SHP77 (cell line): ENCODE data around the gene LAMA1.
"Not testable (repeated sequence)": the region's sequence is repeated elsewhere in the genome, so short reads cannot be mapped to it uniquely, and the experiment has no call there.

ENCODE experiments used
- DNase-seq, 2 experiments: peaks; one replicate each; lab custom pipeline; 2025; lab: John Stamatoyannopoulos, UW

The LAMA1 gene, protein sequence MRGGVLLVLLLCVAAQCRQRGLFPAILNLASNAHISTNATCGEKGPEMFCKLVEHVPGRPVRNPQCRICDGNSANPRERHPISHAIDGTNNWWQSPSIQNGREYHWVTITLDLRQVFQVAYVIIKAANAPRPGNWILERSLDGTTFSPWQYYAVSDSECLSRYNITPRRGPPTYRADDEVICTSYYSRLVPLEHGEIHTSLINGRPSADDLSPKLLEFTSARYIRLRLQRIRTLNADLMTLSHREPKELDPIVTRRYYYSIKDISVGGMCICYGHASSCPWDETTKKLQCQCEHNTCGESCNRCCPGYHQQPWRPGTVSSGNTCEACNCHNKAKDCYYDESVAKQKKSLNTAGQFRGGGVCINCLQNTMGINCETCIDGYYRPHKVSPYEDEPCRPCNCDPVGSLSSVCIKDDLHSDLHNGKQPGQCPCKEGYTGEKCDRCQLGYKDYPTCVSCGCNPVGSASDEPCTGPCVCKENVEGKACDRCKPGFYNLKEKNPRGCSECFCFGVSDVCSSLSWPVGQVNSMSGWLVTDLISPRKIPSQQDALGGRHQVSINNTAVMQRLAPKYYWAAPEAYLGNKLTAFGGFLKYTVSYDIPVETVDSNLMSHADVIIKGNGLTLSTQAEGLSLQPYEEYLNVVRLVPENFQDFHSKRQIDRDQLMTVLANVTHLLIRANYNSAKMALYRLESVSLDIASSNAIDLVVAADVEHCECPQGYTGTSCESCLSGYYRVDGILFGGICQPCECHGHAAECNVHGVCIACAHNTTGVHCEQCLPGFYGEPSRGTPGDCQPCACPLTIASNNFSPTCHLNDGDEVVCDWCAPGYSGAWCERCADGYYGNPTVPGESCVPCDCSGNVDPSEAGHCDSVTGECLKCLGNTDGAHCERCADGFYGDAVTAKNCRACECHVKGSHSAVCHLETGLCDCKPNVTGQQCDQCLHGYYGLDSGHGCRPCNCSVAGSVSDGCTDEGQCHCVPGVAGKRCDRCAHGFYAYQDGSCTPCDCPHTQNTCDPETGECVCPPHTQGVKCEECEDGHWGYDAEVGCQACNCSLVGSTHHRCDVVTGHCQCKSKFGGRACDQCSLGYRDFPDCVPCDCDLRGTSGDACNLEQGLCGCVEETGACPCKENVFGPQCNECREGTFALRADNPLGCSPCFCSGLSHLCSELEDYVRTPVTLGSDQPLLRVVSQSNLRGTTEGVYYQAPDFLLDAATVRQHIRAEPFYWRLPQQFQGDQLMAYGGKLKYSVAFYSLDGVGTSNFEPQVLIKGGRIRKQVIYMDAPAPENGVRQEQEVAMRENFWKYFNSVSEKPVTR (N-terminal part only)

DNA sequence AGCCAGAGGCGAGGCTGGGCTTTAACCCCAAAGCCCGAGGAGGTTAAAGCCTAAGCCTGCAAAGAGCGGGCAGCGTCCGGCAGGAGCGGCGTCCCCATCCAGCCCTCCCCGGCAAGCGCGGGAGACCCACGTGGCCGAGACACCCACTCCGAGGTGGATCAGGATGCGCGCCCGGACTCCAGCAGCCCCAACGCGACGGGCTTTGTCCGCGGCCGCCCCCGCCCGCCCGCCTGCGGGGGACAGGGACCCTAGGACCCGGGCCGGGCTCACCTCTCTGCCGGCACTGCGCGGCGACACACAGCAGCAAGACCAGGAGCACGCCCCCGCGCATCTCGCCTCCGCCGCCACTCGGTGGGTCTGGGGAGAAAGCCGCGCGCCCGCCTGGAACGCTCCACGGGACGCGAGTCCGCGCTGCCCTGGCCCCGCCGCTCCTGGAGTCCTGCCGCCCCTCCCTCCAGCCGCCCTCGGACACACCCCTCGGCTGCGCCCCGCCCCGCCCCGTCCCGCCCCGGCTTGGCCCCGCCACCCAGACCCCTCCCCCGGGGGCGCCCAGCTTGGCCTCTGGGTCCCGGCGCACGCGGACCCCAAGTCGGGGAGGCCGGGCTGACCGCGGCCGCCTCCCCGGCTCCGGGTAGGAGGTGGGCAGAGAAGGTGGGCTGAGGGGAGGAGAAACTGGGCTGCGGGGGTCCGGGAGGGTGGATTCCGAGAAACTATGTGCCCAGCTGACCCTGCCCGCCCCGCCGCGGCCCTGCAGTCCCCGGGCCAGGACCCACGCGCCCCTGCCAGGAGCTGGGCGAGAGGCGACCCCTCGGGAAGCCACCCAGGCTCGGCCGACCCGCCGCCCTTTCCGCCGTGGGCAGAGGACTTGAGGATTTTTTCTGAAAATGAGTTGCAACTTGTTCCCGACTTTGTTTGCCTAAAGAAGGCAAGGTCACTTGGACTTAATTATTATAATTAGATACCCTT, at the start of gene LAMA1:
LAMA1 (minus strand) TSS at position 408 of the 966 bp plus-strand sequence; CDS start at position 331, 77 bp downstream.
- DNase-seq, result no peak

- no peak for DNase-seq
Observed at GRCh38 chr18:7165846-7166393, 48.3 kb upstream of the LAMA1 start.

DNA sequence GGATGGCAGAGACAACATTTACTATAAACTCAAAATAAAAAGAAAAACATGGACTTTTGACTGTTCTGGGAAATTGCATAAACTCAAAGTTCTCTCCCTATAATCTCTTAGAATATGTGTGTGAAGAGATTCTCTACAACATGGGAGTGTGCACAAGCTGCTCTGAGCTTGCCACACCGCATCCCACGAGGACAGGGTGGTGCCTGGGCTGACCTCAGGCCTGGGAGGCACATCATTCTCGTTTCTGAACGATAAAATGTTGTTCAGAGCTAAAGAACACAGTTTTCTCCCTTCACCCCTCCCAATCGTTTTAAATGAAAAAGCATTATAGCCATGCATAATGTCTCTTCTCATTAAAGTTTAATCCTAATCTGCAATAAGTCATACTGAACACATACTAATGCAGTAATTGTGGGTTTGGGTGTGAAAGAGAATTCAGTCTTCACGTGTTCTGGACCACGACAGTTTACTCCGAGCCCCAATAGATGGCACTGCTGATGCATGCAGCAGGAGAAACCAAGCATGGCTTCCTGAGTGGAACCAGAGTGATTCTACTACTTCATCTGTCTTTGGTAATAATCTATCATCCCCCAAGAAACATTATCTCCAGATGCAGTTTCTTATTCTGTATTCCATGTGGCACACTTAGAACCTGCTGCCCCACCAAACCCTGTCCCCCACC, 46.9 kb upstream of the LAMA1 start:
- DNase-seq, result no peak

GRCh38 chr18:7158216-7158615, 40.6 kb upstream of the LAMA1 start:
- DNase-seq, result no peak

DNA sequence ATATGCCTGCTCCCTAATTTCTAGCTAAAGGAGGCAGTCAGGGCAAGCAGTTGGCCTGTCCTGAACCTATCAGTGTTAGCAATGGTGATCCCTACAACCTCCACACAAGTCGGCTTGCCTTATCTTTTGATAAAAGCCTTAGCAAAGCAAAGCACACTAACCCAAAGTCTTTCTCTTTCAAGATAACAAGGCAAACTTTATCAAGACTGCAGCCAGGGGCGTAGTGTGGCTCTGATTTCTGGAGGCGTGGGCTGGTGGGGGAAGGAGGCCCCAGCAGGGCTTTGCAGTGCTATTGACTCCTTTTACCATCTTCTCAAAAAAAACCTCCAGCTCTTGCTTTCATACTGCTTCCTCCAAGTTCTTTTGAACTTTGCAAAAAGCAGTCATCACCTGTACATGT, 40.2 kb upstream of the LAMA1 start:
- DNase-seq, result no peak

GRCh38 chr18:7155887-7156286, 38.3 kb upstream of the LAMA1 start:
- DNase-seq, result no peak

- DNase-seq, result no peak
Observed at GRCh38 chr18:7155092-7155491, 37.5 kb upstream of the LAMA1 start.

GRCh38 chr18:7152440-7152839, 34.8 kb upstream of the LAMA1 start:
- no peak for DNase-seq

DNA sequence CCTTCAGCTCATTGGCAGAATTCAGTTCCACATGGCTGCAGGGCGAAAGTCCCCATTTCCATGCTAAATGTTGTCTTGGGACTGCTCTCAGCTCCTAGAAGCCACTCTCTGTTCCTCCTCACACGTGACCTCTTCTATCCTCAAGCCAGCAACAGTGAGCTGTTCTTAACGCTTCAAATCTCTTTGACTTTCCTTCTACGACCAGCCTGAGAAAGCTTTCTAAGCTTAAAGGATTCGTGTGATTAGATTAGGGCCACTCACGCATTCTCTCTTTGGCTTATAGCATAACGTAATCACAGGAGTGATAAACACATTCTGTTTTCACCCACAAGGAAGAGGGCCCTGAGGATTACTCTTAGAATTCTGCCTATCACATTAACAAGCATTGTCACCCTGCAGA, 29.8 kb upstream of the LAMA1 start:
- DNase-seq, result no peak

GRCh38 chr18:7146067-7146466, 28.5 kb upstream of the LAMA1 start:
- no peak for DNase-seq

DNA sequence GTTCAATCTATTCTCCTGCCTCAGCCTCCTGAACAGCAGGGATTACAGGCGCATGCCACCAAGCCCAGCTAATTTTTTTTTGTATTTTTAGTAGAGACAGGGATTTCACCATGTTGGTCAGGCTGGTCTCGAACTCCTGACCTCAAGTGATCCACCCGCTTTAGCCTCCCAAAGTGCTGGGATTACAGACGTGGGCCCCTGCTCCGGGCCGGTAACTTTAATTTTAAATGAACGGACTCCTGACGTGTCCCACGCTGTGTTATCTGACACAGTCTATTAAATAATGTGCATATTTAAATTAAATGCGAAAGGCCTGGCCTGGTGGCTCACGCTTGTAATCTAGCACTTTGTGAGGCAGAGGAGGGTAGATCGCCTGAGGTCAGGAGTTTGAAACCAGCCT, 27.3 kb upstream of the LAMA1 start:
- not testable (repeated sequence) for DNase-seq

DNA sequence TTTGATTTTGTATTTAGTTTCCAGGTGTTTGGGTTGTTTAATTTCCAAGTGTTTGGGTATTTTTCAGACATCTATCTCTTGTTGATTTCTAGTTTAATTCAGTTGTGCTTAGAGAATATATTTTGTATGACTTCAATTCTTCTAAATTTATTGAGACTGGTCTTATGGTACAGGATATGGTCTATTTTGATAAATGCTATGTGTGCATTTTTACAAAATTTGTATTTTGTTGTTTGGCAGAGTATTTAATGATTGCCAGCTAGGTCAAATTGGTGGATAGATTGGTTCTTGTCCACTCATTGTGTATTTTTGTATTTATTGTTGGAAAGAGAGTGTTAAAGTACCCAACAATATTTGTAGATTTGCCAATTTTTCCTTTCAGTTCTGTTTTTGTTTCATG, 23.7 kb upstream of the LAMA1 start:
- DNase-seq, result no peak

GRCh38 chr18:7139409-7139808, 21.8 kb upstream of the LAMA1 start:
- no peak for DNase-seq

DNA sequence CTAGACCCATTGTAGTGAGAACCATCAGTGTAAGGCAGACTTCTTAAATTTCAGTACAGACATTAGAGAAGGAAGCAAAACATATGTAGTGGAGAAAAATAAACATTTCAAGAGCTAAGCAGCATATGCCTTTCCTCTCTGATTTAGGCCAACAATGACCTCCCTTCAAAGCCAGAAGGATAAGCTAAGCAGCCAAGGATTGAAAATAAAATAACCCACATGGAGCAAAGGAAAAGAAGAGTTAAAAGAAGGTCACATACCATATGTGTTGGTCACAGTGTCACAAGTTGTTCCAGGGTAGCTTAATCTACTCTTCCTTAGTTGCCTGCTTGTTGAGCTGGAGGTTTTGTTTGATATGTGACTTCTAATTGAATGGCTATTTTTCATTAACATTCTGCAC, 15.6 kb upstream of the LAMA1 start:
- DNase-seq, result no peak

GRCh38 chr18:7132356-7133150, 15.0 kb upstream of the LAMA1 start:
- DNase-seq, result no peak

DNA sequence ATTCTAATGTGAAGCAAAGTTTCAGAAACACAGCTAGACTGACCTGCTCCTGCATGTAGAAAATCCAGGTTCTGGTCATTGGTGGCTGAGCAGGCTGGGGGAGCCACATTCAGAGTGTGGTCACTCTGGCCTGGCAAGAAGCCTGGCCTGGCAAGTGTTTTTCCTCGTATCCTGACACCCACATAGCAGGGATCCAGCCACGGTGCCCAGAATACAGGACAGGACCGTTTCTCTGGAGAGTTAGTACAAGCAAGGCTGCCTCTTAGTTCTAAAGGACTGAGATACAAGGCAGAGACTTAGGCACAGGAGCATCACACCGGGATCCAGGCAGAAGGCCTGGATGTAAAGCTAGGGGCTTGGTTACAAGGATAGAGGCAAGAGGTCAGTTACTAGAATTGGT, 4.8 kb upstream of the LAMA1 start:
- DNase-seq, result no peak

- DNase-seq, result no peak
Observed at GRCh38 chr18:7116792-7117389, 706 bp downstream of the LAMA1 start.

DNA sequence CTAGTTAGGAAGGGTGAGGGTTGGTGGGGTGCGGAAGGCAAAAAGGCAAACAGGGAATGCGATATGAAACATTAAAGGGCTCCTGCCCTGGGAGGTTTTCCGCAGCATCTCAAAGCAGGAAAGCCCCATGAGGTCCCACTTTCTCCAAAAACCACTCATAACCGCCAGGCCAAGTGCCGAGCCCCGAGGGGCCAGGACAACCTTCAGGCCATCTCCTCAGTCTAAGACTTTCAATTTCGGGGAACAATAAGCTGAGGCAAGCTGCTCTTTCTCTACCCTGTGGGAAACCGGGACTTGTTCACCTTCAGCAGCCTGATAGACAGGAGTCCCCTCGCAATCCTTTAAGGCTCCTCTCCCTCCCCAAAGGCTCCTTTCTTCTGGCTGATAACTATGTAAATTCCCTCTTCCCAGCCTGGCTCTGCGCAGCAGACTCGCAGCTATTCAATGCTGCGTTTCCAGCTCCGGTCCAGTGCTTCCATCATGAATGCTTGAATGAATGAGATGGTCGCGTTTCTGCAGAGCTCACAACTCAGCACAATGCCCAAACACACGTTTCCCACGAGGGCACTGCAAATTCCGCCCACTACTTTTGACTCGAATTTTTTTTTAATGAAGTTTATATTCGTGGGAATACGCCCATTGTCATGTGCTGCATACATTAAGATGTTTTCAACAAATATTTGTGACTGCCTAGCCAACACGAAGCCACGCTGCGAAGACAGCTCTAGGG, 1.4 kb downstream of the LAMA1 start:
- no peak for DNase-seq
